EL (cell line): ENCODE data around the gene SIPA1L3.
"Not testable (repeated sequence)": the region's sequence is repeated elsewhere in the genome, so short reads cannot be mapped to it uniquely, and the experiment has no call there.

Experiments used
- DNase-seq: peaks from one replicate; pipeline ENCODE4 v3.0.0-alpha.2; 2016

SIPA1L3 gene

GRCh38 chr19:37920591-37921450 lies 13.8 kb downstream of the SIPA1L3 start:
- DNase-seq: no peak

DNA sequence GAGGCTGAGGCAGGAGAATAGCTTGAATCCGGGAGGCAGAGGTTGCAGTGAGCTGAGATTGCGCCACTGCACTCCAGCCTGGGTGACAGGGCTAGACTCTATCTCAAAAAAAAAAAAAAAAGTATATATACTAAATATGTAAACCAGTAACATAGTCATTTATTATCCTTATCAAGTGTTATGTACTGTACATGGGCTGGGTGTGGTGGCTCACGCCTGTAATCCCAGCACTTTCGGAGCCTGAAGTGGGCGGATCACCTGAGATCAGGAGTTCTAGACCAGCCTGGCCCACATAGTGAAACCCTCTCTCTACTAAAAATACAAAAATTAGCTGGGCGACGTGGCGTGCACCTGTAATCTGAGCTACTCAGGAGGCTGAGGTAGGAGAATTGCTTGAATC lies 17.6 kb downstream of the SIPA1L3 start:
- not testable (repeated sequence) for DNase-seq

DNA sequence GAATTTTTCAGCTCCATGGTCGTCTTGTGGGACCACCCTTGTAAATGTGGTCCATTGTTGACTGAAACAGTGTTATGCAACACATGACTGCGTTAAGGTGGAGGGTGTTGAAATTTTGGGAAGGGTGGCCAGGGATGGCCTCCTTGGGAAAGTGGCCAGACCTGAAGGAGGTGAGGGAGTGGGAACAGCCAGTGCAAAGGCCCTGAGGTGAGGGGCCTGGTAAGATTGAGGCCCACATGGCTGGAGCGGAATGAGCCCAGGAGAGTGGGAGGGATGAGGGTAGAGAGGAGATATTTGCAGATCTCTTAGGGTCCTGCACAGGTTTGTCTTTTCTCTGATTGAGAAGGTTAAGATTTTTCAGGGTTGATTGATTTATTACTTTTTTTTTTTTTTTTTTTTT lies 18.2 kb downstream of the SIPA1L3 start:
- no peak for DNase-seq

DNA sequence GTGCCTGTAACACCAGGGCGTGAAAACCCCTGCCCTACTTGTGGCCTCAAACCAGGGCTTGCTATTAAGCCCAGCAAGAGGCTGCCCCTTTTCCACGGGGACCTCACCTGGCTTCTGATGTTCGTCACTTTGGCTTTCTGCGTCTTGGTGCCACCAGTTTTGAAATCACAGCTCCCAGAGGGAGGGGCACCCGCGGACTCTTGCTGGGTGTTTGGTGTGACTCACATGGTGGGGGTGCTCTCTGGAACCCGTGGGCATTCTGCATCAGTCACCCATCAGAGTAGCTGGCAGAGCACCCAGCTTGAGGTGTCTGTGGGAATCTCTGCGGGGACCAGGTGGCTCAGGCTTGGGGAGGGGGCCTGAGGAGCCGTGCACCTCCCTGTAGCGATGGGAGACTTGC lies 19.2 kb downstream of the SIPA1L3 start:
- no peak for DNase-seq

- no peak for DNase-seq
Observed at GRCh38 chr19:37926711-37927110, 19.7 kb downstream of the SIPA1L3 start.

GRCh38 chr19:37928527-37929286 lies 21.7 kb downstream of the SIPA1L3 start:
- no peak for DNase-seq

DNA sequence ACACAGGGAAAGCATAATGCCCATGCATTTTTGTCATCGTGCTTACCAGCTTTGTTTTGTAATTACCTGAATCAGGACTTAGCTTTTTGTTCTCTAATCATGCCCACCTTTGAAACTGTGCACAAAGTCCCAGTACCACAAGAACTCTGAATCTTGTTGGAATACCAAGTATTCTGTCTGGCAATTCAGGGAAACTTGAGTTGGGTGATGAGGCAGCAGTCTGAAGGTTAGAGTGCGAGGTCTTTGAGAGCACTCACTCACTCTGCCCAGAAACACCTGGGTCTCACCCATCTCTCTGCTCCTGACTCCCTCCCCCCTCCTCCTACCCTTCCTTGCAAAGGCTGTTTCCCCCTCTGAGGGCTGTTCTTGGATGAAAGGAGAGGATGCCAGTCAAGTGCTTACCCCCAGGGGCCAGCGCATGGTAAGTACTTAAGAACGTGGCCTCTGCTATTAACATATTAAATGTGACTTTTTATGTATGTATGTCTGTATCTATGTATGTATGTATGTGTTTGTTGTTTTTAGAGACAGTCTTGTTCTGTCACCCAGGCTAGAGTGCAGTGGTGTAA lies 22.4 kb downstream of the SIPA1L3 start:
- no peak for DNase-seq

- DNase-seq: peak; percentile 49
Observed at GRCh38 chr19:37930416-37930815, 23.4 kb downstream of the SIPA1L3 start.

DNA sequence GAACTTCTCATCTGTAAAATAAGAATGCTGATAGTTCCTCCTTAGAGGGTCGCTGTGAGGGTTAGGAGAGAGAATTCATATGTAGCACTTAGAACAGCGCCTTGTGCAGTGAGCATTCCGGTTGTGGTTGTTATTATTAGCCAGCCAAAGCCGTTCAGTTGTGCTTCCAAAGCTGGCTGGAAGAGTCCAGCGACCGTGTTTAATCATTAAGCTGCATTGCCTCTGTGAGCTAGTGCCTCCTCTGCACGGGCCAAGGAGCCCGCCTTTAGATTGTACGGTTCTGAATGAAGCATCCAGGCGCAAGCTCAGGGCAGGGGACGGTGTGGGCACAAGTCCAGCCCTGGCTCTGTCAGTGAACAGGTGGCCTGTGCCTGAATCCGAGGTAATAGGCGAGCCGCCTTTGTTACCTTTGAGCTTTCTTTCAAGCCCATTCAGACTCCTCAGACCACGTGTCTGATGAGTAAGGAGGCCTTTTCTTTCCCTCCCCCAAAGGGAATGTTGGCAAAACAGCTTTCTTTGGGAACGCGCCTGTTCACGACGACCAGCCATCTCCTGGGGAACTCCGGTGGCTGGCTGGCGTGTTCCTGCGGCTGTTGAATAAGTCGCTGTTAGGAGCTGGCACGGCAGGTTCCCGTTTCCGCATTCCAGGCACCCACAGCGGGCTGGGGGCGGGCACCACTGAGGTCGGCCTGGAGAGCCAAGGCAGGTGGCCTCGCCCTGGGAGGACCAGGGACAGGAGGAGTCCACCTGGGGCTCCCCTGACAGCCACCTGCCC lies 25.1 kb downstream of the SIPA1L3 start:
- peak; percentile 20 for DNase-seq

GRCh38 chr19:37932985-37933936 lies 26.3 kb downstream of the SIPA1L3 start:
- peak; percentile 68 for DNase-seq

DNA sequence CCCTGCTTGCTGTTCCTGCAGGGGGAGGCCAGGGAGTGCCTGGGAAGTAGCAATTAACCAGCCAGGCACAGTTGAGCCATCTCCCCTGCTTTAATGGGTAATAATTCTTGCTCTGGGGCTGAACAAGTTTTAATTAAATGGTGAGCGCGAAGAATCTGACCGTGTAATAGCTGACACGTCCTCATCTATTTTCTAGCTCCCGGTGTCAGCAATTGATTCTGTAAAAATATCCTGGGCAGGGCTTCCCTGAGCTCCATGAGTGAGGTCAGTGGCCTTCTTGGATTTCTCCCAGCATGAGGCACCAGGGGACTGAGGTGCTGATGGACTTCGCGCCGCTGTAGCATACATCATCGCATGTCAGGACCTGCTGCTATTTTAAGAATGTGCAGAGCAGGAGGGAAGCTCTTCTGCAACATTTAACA lies 26.9 kb downstream of the SIPA1L3 start:
- no peak for DNase-seq

- DNase-seq: no peak
Observed at GRCh38 chr19:37935341-37935740, 28.3 kb downstream of the SIPA1L3 start.

DNA sequence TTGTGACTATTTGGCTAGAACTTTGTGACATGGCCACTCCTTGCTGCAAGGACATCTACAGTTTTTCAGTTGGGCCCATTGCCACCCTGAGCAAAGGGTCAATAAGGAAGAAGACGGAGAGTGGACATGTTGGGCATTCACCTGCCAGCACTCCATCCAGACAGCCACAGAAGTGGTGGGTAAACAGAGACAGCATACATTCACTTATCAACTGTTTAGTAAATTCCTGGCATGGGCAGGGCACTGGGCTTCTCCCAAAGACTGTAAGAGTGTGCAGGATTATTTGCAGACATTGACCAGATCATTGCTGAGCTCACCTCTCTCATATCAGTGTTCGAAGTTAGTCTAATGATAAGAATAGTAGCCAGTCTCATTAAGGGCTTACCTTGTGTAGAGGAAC lies 29.2 kb downstream of the SIPA1L3 start:
- no peak for DNase-seq

DNA sequence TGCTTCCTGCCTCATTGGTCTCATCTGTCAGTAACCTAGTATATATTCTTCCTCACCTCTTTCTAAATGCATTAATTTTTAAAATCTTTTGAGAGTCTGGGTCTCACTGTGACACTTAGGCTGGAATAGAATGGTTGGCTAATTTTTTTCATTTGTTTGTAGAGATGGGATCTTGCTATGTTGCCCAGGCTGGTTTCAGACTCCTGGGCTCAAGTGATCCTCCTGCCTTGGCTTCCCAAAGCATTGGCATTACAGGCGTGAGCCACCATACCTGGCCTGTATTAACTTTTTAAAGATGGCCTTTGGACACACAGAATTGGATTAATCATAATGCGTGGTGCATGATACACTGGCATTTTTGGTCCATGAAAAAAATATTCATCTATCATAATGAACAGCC lies 29.9 kb downstream of the SIPA1L3 start:
- DNase-seq: no peak

DNA sequence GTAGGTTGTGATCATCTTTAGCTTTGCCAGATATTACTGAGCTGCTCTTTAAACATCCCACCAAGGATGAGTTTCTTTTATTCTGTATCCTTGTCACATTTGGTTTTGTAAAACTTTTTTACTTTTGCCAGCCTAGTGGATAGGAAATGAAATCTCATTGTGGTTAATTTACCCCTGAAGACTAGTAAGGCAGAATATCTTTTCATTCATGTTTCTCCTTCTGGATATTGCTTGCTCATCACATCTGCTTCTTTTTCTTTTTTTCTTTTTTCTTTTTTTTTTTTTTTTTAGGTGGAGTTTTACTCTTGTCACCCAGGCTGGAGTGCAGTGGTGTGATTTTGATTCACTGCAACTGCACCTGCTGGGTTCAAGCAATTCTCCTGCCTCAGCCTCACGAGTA lies 31.3 kb downstream of the SIPA1L3 start:
- no peak for DNase-seq

- DNase-seq: no peak
Observed at GRCh38 chr19:37941782-37942515, 34.9 kb downstream of the SIPA1L3 start.

GRCh38 chr19:37942516-37942902 lies 35.5 kb downstream of the SIPA1L3 start:
- no peak for DNase-seq

DNA sequence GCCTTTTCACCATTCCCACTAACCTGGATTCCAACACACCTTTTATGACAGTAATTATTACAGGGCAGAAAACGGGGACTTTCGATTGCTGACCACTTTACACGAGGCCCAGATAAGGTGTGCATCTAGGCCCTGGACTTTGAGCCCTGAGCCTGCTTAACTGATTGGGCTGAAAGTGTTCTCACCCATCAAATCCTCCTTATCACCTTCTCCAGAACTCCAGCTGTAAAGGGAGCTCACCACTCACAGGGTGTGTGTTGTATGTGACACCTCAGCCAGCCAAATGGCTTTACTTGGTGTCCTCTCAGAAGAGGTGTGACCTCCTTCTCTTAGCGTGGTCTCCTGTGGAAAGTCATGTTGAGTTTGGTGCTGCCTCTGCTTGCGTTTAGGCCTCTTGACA lies 36.5 kb downstream of the SIPA1L3 start:
- no peak for DNase-seq

GRCh38 chr19:37946132-37946531 lies 39.1 kb downstream of the SIPA1L3 start:
- DNase-seq: no peak

DNA sequence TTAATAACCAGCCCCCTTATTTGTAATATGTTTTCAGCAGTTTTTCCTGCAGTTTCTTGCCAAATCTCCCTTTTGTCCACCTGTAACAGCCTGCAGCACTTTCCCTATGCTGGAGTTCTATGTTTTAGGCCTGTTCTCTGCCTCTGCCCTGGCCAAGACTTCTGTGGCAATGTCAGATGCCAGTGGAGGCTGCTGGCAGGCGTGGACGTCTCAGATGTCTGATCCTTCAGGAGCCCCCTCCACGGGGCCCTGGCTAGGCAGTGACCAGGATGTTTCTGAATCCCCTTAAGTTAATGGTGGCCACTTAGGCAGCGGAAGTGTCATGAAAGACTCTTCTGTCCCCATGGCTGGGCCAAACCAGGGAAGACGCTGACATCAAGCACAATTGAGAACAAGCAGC lies 40.8 kb downstream of the SIPA1L3 start:
- no peak for DNase-seq

DNA sequence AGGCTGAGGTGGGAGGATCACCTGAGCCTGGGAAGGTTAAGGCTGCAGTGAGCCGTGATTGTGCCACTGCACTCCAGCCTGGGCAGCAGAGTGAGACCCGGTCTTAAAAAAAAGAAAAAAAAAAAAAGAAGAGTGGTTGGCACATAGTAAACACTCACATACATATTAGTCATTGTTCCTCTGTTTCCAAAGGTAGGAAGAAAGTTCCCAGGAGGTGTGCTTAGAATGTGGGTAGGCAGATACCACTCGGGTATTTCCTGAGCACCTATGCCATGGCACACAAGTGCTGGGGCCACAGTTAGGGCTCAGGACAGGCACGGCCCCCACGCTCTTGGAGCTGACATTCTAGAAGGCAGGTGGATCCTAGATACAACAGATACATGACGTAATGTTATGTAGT lies 41.4 kb downstream of the SIPA1L3 start:
- no peak for DNase-seq
